Spleen (tissue), 7 donors: ENCODE measurements around the gene ABHD4.

Experiments
- CTCF ChIP-seq, 11 experiments: fragments of 200-600 bp in 7 of 11; fragments of 450-650 bp in 4 of 11; sonication (generic) in 4 of 11; IDR thresholded peaks in 8 of 11; conservative IDR thresholded peaks in 3 of 11; 1 replicate in 7 of 11; 2 replicates in 4 of 11; pipeline versions ENCODE4 v1.4.0 to v1.8.0; 2016 to 2021; ENCODE audit warnings: antibody characterized with exemption in 11 of 11, inconsistent platforms in 4 of 11, mild to moderate bottlenecking in 1 of 11
- POLR2A ChIP-seq, 3 donors: fragments of 450-650 bp; IDR thresholded peaks; one replicate each; pipeline ENCODE4 v1.5.1; 2017; ENCODE audit warnings: antibody characterized with exemption in 3 of 3, mild to moderate bottlenecking in 1 of 3
- POLR2AphosphoS5 ChIP-seq, 3 donors: sonication (generic); formaldehyde crosslinking; IDR thresholded peaks; one replicate each; pipeline ENCODE4 v1.5.1; 2017; ENCODE audit warnings: antibody characterized with exemption in 3 of 3
- donor health status: DM: no; HTN: no; CAD: no; lungs with moderate emphysema.
- donor health status: DM: no; HTN: no; CAD: no.
- donor health status: DM: no; HTN: no; CAD: no.

DNA sequence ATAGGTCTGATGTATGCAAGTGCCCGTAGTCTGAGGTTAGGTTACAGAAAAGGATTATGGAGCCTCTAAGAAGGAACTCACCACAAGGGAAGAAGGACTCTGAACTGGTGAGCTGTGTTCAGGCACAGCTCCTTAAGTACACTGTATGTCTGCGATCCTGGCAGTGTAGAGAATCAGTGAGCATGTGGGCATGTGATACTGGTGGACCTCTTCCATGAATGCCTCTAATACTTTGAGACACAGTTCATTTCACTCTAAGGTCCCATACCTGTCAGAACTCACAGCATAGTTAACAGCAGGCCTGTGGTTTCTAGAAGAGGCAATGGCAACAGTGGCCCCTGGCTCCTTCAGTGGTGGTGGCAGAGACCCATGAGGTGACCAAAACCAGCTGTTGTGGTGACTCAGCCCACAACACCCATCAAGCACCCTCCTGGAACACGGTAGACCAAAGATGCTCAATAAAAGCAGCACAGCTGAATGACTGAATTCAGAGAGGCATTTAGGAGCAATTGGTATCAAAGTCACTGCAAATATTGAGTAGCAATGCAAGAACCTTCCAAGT is 52.9 kb downstream of the ABHD4 start:
- no peak for TF ChIP-seq CTCF (IDR thresholded peaks at IDR 0.05 in 8 of 11, conservative IDR thresholded peaks at IDR 0.05 in 3 of 11)
- no peak for TF ChIP-seq POLR2A (IDR thresholded peaks at IDR 0.05)
- TF ChIP-seq POLR2AphosphoS5 (IDR thresholded peaks at IDR 0.05), result no peak
